Gastrocnemius medialis (tissue), 4 donors: ENCODE measurements around the gene MEF2A. TPM values are rescaled to one million over a fixed set of nuclear protein-coding genes. Genes with fewer than 3 reads are reported as not detected.
A peak's percentile ranks its signal among the peaks of the same experiment; 100 is the strongest.

Source experiments
- ATAC-seq, 2 donors: fragments of 150-250 bp; one replicate each; pipeline ENCODE4 v1.9.1; 2016
- DNase-seq, 2 donors: peaks; one replicate each; pipeline ENCODE4 v3.0.0-alpha.2; 2019
- H3K27ac ChIP-seq, 4 donors: fragments of 200-600 bp; sonication (generic); 1 replicate in 1 of 4; 2 replicates in 3 of 4; pipeline ENCODE4 v1.5.1; 2016 to 2018; ENCODE audit warnings: mild to moderate bottlenecking in 2 of 4, moderate library complexity in 1 of 4
- H3K27me3 ChIP-seq, 3 donors: fragments of 200-600 bp; sonication (generic) in 2 of 3; 1 replicate in 1 of 3; 2 replicates in 2 of 3; pipeline versions ENCODE4 v1.5.1 to v1.6.0; 2016 to 2019; ENCODE audit warnings: mild to moderate bottlenecking in 1 of 3, moderate library complexity in 1 of 3
- H3K36me3 ChIP-seq, 2 donors: fragments of 200-600 bp; sonication (generic) in 1 of 2; one replicate each; pipeline ENCODE4 v1.5.1; 2017 to 2018
- H3K4me1 ChIP-seq, 2 donors: fragments of 200-600 bp; sonication (generic) in 1 of 2; one replicate each; pipeline ENCODE4 v1.5.1; 2016 to 2017; ENCODE audit warnings: mild to moderate bottlenecking in 2 of 2
- H3K4me3 ChIP-seq, 4 donors: fragments of 200-600 bp; sonication (generic) in 3 of 4; 1 replicate in 1 of 4; 2 replicates in 3 of 4; pipeline ENCODE4 v1.5.1; 2016 to 2019; ENCODE audit warnings: mild to moderate bottlenecking in 2 of 4
- H3K9me3 ChIP-seq, 3 donors: fragments of 200-600 bp; sonication (generic) in 2 of 3; 1 replicate in 1 of 3; 2 replicates in 2 of 3; pipeline ENCODE4 v1.5.1; 2016 to 2019
- POLR2A ChIP-seq, 2 donors: fragments of 450-650 bp; IDR thresholded peaks; one replicate each; pipeline ENCODE4 v1.6.1; 2017; ENCODE audit warnings: antibody characterized with exemption in 2 of 2, mild to moderate bottlenecking in 2 of 2, moderate library complexity in 2 of 2
- in situ Hi-C, 4 donors: fragments of 200-750 bp; cut with MboI; loops; one replicate each; pipeline versions ENCODE4 v1.15.0 to v1.8.0; 2017; ENCODE audit warnings: low sequenced_read_pairs in 4 of 4
- intact Hi-C: fragments of 100-400 bp; cut with DNase I; formaldehyde crosslinking; loops from one replicate; pipeline ENCODE4 v1.15.1; 2023; ENCODE audit warnings: low total_unique reads
- total RNA-seq, 4 donors: library from RNA; depleted of rRNA; stranded (reverse); fragments of >200 nt; gene quantifications; one replicate each; pipeline versions ENCODE4 v1.1.0 to v1.2.3, GENCODE V29; 2016
- TF ChIP-seq, protein P1 (sequence below), 5 experiments: fragments of 450-650 bp in 3 of 5; fragments of 200-600 bp in 2 of 5; sonication (generic) in 2 of 5; IDR thresholded peaks in 4 of 5; conservative IDR thresholded peaks in 1 of 5; 1 replicate in 4 of 5; 2 replicates in 1 of 5; pipeline ENCODE4 v1.5.1; 2016 to 2019; ENCODE audit warnings: antibody characterized with exemption in 5 of 5, mild to moderate bottlenecking in 3 of 5, moderate library complexity in 3 of 5

MEF2A gene
- total RNA-seq, 4 donors from 2014 or later = 66.9 to 128 (median 107) TPM

DNA sequence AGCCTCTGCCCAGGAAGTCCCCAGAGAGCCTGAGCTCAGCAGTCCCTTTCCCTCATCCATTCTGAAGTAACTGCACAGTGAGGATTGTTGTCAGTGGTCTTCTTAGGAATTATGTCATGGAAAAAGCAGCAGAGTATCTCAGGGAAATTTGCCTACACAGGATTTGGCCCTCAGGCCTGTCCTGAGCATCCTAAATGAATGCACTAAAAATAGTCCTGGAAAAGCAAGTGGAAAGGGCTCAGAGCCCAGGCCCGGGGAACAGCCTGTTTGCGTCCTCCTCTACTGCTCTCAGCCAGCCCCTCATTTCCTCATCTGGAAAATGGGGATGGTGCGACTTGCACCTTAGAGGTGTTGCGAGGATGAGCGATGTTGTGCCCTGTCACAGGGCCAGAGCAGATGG, 145.8 kb downstream of the MEF2A start:
- no peak overlapping the region for H3K4me3 ChIP-seq
- H3K36me3 ChIP-seq = peaks cover 0 to 32% of the 10 kb centered on the region in 2 donors
- no peak for ATAC-seq
- peaks cover 57 to 61% of the 10 kb centered on the region in 2 donors for H3K4me1 ChIP-seq
- intact Hi-C loops = no loop called here
- H3K27ac ChIP-seq = peak overlapping the region; percentile 82 to 90 (median 84)
- TF ChIP-seq, protein P1, sequence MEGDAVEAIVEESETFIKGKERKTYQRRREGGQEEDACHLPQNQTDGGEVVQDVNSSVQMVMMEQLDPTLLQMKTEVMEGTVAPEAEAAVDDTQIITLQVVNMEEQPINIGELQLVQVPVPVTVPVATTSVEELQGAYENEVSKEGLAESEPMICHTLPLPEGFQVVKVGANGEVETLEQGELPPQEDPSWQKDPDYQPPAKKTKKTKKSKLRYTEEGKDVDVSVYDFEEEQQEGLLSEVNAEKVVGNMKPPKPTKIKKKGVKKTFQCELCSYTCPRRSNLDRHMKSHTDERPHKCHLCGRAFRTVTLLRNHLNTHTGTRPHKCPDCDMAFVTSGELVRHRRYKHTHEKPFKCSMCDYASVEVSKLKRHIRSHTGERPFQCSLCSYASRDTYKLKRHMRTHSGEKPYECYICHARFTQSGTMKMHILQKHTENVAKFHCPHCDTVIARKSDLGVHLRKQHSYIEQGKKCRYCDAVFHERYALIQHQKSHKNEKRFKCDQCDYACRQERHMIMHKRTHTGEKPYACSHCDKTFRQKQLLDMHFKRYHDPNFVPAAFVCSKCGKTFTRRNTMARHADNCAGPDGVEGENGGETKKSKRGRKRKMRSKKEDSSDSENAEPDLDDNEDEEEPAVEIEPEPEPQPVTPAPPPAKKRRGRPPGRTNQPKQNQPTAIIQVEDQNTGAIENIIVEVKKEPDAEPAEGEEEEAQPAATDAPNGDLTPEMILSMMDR (IDR thresholded peaks at IDR 0.05 in 4 of 5, conservative IDR thresholded peaks at IDR 0.05 in 1 of 5) = no peak
- TF ChIP-seq POLR2A (IDR thresholded peaks at IDR 0.05) = no peak
- no peaks in the 10 kb centered on the region for H3K9me3 ChIP-seq
- no peaks in the 10 kb centered on the region for H3K27me3 ChIP-seq
- in situ Hi-C loops = loop anchor here in 3 of 4 donors (25.0 kb wide), 2 partner anchors 299 to 424 kb away; no protein-coding TSS in a partner anchor
- no peak for DNase-seq

DNA sequence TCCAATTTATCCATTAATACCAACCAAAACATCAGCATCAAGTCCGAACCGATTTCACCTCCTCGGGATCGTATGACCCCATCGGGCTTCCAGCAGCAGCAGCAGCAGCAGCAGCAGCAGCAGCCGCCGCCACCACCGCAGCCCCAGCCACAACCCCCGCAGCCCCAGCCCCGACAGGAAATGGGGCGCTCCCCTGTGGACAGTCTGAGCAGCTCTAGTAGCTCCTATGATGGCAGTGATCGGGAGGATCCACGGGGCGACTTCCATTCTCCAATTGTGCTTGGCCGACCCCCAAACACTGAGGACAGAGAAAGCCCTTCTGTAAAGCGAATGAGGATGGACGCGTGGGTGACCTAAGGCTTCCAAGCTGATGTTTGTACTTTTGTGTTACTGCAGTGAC, 146.6 kb downstream of the MEF2A start:
- peaks cover 58 to 60% of the 10 kb centered on the region in 2 donors for H3K4me1 ChIP-seq
- peaks cover 0 to 32% of the 10 kb centered on the region in 2 donors for H3K36me3 ChIP-seq
- in situ Hi-C loops = loop anchor here in 3 of 4 donors (25.0 kb wide), 2 partner anchors 300 to 425 kb away; no protein-coding TSS in a partner anchor
- TF ChIP-seq, protein P1 (IDR thresholded peaks at IDR 0.05 in 4 of 5, conservative IDR thresholded peaks at IDR 0.05 in 1 of 5) = no peak
- TF ChIP-seq POLR2A (IDR thresholded peaks at IDR 0.05) = no peak
- no peak overlapping the region for H3K4me3 ChIP-seq
- no peaks in the 10 kb centered on the region for H3K27me3 ChIP-seq
- H3K9me3 ChIP-seq = no peaks in the 10 kb centered on the region
- DNase-seq (no peak), ATAC-seq (no peak)
- peak overlapping the region in 2 of 4 donors; percentile 13 to 86 for H3K27ac ChIP-seq
- intact Hi-C loops = no loop called here

DNA sequence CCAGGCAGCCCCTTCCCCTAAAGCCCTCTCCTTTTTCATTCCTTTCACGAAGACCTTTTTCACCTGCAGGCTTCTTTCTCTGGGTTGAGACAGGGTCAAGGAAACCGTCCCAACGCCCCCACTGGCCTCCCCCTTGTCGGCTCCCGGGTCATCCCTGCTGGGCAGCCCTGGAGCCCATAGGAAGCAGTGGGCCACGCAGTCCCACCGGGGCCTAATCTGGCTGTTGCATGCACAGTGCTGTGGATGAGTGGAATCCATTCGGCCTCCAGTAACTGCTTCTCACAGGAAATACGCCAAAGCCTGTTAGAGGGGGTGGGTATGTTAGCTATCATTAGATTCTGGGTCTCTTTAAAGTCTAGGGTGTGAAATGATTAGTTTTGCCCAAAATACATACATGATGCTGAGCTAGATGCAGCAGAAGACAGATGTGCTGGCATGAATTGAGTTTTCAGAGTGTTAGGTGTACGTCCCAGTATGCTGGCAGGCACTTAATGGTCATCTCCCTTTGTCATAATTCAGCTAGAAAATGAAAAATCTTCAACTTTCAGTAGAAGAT, 150.8 kb downstream of the MEF2A start:
- intact Hi-C loops (no loop called here), in situ Hi-C loops (loop anchor here in 3 of 4 donors (25.0 kb wide), 2 partner anchors 304 to 429 kb away; no protein-coding TSS in a partner anchor)
- no peak for ATAC-seq
- TF ChIP-seq, protein P1 (IDR thresholded peaks at IDR 0.05 in 4 of 5, conservative IDR thresholded peaks at IDR 0.05 in 1 of 5) = no peak
- no peak for TF ChIP-seq POLR2A (IDR thresholded peaks at IDR 0.05)
- Histone ChIP-seq H3K9me3 (no peaks in the 10 kb centered on the region), H3K27ac (peak overlapping the region; percentile 63 to 76 (median 66)), H3K4me3 (peak overlapping the region in 2 of 4 donors; percentile 16 to 28), H3K4me1 (peaks cover 53 to 59% of the 10 kb centered on the region in 2 donors), H3K27me3 (no peaks in the 10 kb centered on the region), H3K36me3 (peaks cover 0 to 20% of the 10 kb centered on the region in 2 donors)
- DNase-seq = no peak

- DNase-seq = no peak
- peak overlapping the region in 2 of 4 donors; percentile 16 to 28 for H3K4me3 ChIP-seq
- in situ Hi-C loops = loop anchor here in 3 of 4 donors (25.0 kb wide), 2 partner anchors 305 to 430 kb away; no protein-coding TSS in a partner anchor
- intact Hi-C loops = loop anchor here (2.0 kb wide), 1 partner anchor 15 kb away; the partner anchor contains the start of gene LYSMD4
- H3K4me1 ChIP-seq = peaks cover 52 to 59% of the 10 kb centered on the region in 2 donors
- peak overlapping the region; percentile 63 to 76 (median 66) for H3K27ac ChIP-seq
- ATAC-seq = peak; percentile 14 to 25
- no peaks in the 10 kb centered on the region for H3K27me3 ChIP-seq
- H3K9me3 ChIP-seq = no peaks in the 10 kb centered on the region
- peaks cover 0 to 14% of the 10 kb centered on the region in 2 donors for H3K36me3 ChIP-seq
- TF ChIP-seq, protein P1 (IDR thresholded peaks at IDR 0.05 in 4 of 5, conservative IDR thresholded peaks at IDR 0.05 in 1 of 5) = no peak
- no peak for TF ChIP-seq POLR2A (IDR thresholded peaks at IDR 0.05)
Measured at GRCh38 chr15:99717161-99718009, 151.6 kb downstream of the MEF2A start.
